NT2/D1 (cell line): ENCODE measurements around the gene MYH9.

Experiments used
- DNase-seq: peaks from one replicate; pipeline ENCODE4 v3.0.0-alpha.2; 2011; ENCODE audit warnings: low read depth, low spot score
- H3K27me3 ChIP-seq: 2 replicates; pipeline ENCODE4 v1.6.0; 2011; ENCODE audit warnings: mild to moderate bottlenecking; ENCODE audit not compliant: insufficient read length, insufficient read depth
- H3K36me3 ChIP-seq: 2 replicates; pipeline ENCODE4 v1.6.1; 2011; ENCODE audit warnings: mild to moderate bottlenecking, low read length, mixed read lengths; ENCODE audit not compliant: insufficient read depth, insufficient read length
- H3K4me1 ChIP-seq: 2 replicates; pipeline ENCODE4 v1.5.1; 2011; ENCODE audit not compliant: insufficient read depth, insufficient read length
- H3K4me3 ChIP-seq: 2 replicates; pipeline ENCODE4 v1.5.1; 2011; ENCODE audit warnings: low read depth; ENCODE audit not compliant: insufficient read length
- H3K9ac ChIP-seq: 2 replicates; pipeline ENCODE4 v1.6.0; 2011; ENCODE audit warnings: low read depth; ENCODE audit not compliant: insufficient read length
- H3K9me3 ChIP-seq: 2 replicates; pipeline ENCODE4 v1.5.1; 2011; ENCODE audit warnings: mild to moderate bottlenecking, low read length; ENCODE audit not compliant: insufficient read depth
- SUZ12 ChIP-seq: IDR thresholded peaks from 2 replicates; pipeline ENCODE4 v1.6.1; 2011; ENCODE audit not compliant: insufficient read length, insufficient read depth; ENCODE audit errors: extremely low read depth
- YY1 ChIP-seq: IDR thresholded peaks from 2 replicates; pipeline ENCODE4 v1.6.1; 2011; ENCODE audit not compliant: insufficient read length, insufficient read depth
- ZNF274 ChIP-seq: IDR thresholded peaks from 2 replicates; pipeline ENCODE4 v1.6.1; 2011; ENCODE audit warnings: mild to moderate bottlenecking, low read depth, low read length

Gene MYH9

GRCh38 chr22:36332623-36333332 lies 55.0 kb downstream of the MYH9 start:
- no peak for DNase-seq
- H3K4me1 ChIP-seq, result peaks cover 14% of the 10 kb centered on the region
- H3K4me3 ChIP-seq, result no peak overlapping the region
- no peaks in the 10 kb centered on the region for H3K27me3 ChIP-seq
- TF ChIP-seq YY1 (no peak), ZNF274 (no peak), SUZ12 (no peak)
- no peaks in the 10 kb centered on the region for H3K9me3 ChIP-seq
- peaks cover 68% of the 10 kb centered on the region for H3K36me3 ChIP-seq
- no peak overlapping the region for H3K9ac ChIP-seq

DNA sequence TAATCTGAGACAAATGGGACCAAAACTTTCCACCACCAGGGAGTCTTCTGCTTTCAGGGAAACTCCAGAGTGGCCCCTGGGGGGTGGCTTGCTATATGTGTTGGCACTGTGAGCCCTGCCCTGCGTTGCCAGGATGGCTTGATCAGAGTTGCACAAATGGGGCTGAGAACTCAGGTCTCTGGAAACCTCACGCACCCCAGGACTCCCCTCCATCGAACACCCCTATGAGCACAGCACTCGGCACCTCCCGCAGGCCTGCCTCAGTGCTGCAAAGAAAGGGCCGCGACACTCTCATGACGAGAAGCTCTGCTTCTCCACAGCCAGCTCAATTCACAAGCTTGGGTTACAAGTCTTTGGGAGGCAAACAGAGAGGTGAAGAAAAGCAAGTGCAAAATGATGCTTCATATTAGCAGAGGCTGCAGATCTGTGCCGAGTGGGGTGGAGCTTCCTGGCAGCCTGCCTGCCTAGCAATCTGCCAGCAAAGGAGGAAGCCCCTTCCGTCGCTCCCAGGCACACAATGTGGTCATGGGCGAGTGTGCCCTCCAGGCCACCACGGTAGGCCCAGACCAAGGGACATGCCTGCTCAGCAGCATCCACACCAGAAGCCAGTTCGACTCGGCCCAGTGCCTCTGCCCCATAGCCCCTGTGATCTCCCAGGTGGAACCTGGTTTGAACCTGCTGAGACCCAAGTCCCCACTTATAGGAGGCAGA lies 55.7 kb downstream of the MYH9 start:
- Histone ChIP-seq H3K9ac (no peak overlapping the region), H3K4me1 (peaks cover 14% of the 10 kb centered on the region), H3K9me3 (no peaks in the 10 kb centered on the region), H3K4me3 (no peak overlapping the region), H3K36me3 (peaks cover 68% of the 10 kb centered on the region), H3K27me3 (no peaks in the 10 kb centered on the region)
- no peak for TF ChIP-seq YY1
- TF ChIP-seq SUZ12, result no peak
- TF ChIP-seq ZNF274, result no peak
- no peak for DNase-seq

- peaks cover 68% of the 10 kb centered on the region for H3K36me3 ChIP-seq
These were observed 56.4 kb downstream of the MYH9 start for GRCh38 chr22:36331306-36331911.

DNA sequence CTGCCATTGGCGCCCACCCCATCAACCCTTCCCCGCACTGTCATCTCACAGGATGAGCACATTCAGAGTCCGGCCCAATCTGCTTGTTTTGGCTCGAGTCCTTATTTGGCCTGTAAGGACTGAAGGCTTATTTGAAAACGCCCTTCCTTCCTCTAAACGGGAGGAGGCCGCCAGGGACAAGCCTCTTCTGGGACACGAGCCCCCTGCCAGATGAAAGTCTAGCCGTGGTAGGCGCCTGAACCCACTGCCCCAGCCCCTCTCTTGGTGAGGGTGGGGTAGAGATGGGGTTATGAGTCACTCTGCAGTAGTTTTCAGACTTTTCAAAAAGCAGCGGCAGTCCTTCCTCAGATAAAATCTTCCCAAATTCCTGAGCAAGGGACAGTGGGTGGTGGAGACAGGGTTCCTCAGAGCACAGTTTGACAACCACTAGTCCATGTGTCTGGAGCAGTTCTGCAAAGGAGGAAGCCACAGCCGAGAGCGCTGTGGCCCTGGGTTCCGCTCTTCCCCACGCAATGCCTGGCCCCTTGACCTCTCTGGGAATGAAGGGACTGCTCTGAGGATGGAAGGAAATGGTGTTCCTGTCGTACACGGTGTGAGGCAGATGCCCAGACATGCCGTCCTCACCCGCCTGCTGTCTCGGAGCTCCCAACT lies 57.0 kb downstream of the MYH9 start:
- no peaks in the 10 kb centered on the region for H3K27me3 ChIP-seq
- no peak overlapping the region for H3K4me3 ChIP-seq
- H3K9ac ChIP-seq, result no peak overlapping the region
- TF ChIP-seq YY1 (no peak), SUZ12 (no peak), ZNF274 (no peak)
- peaks cover 68% of the 10 kb centered on the region for H3K36me3 ChIP-seq
- H3K9me3 ChIP-seq, result no peaks in the 10 kb centered on the region
- peaks cover 10% of the 10 kb centered on the region for H3K4me1 ChIP-seq
- no peak for DNase-seq

More at GRCh38 chr22:36331306-36331911, 56.4 kb downstream of the MYH9 start:
- Histone ChIP-seq H3K4me3 (no peak overlapping the region), H3K9me3 (no peaks in the 10 kb centered on the region), H3K27me3 (no peaks in the 10 kb centered on the region), H3K4me1 (peaks cover 12% of the 10 kb centered on the region), H3K9ac (no peak overlapping the region)
- DNase-seq, result no peak
- TF ChIP-seq YY1, result no peak
- no peak for TF ChIP-seq ZNF274
- TF ChIP-seq SUZ12, result no peak

- Histone ChIP-seq H3K4me3 (no peak overlapping the region), H3K9me3 (no peaks in the 10 kb centered on the region), H3K36me3 (peaks cover 68% of the 10 kb centered on the region), H3K4me1 (peaks cover 10% of the 10 kb centered on the region), H3K27me3 (no peaks in the 10 kb centered on the region), H3K9ac (no peak overlapping the region)
- TF ChIP-seq SUZ12 (no peak), ZNF274 (no peak), YY1 (no peak)
- no peak for DNase-seq
These were observed 57.6 kb downstream of the MYH9 start for GRCh38 chr22:36330127-36330526.

GRCh38 chr22:36329254-36330078 lies 58.3 kb downstream of the MYH9 start:
- H3K9me3 ChIP-seq, result no peaks in the 10 kb centered on the region
- TF ChIP-seq SUZ12, result no peak
- TF ChIP-seq YY1, result no peak
- TF ChIP-seq ZNF274, result no peak
- peaks cover 10% of the 10 kb centered on the region for H3K4me1 ChIP-seq
- no peaks in the 10 kb centered on the region for H3K27me3 ChIP-seq
- peak overlapping the region; percentile 50 for H3K9ac ChIP-seq
- H3K4me3 ChIP-seq, result no peak overlapping the region
- peak; percentile 75 for DNase-seq
- peaks cover 67% of the 10 kb centered on the region for H3K36me3 ChIP-seq
